Measurements from ENCODE around the gene MMP11.

The MMP11 gene

GRCh38 chr22:23820748-23821211, 48.1 kb downstream of the MMP11 start:
- Histone ChIP-seq H3K27ac (replicated peaks) (no peak overlapping the region), H3K27me3 (ENCODE audit: insufficient read depth, poor library complexity, severe bottlenecking) (no peaks in the 10 kb centered on the region), H3K4me3 (replicated peaks; ENCODE audit: insufficient read depth, low read length) (no peak overlapping the region)
- TF ChIP-seq POLR2AphosphoS5 (IDR thresholded peaks at IDR 0.05; ENCODE audit: low read depth) (no peak), GABPA (IDR thresholded peaks at IDR 0.05; ENCODE audit: low read depth) (no peak), SPI1 (IDR thresholded peaks at IDR 0.05; ENCODE audit: borderline replicate concordance, low read depth) (no peak)
- TF ChIP-seq, protein P1, sequence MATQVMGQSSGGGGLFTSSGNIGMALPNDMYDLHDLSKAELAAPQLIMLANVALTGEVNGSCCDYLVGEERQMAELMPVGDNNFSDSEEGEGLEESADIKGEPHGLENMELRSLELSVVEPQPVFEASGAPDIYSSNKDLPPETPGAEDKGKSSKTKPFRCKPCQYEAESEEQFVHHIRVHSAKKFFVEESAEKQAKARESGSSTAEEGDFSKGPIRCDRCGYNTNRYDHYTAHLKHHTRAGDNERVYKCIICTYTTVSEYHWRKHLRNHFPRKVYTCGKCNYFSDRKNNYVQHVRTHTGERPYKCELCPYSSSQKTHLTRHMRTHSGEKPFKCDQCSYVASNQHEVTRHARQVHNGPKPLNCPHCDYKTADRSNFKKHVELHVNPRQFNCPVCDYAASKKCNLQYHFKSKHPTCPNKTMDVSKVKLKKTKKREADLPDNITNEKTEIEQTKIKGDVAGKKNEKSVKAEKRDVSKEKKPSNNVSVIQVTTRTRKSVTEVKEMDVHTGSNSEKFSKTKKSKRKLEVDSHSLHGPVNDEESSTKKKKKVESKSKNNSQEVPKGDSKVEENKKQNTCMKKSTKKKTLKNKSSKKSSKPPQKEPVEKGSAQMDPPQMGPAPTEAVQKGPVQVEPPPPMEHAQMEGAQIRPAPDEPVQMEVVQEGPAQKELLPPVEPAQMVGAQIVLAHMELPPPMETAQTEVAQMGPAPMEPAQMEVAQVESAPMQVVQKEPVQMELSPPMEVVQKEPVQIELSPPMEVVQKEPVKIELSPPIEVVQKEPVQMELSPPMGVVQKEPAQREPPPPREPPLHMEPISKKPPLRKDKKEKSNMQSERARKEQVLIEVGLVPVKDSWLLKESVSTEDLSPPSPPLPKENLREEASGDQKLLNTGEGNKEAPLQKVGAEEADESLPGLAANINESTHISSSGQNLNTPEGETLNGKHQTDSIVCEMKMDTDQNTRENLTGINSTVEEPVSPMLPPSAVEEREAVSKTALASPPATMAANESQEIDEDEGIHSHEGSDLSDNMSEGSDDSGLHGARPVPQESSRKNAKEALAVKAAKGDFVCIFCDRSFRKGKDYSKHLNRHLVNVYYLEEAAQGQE (IDR thresholded peaks at IDR 0.05; ENCODE audit: insufficient replicate concordance, low read depth): no peak
- TF ChIP-seq, protein P2, sequence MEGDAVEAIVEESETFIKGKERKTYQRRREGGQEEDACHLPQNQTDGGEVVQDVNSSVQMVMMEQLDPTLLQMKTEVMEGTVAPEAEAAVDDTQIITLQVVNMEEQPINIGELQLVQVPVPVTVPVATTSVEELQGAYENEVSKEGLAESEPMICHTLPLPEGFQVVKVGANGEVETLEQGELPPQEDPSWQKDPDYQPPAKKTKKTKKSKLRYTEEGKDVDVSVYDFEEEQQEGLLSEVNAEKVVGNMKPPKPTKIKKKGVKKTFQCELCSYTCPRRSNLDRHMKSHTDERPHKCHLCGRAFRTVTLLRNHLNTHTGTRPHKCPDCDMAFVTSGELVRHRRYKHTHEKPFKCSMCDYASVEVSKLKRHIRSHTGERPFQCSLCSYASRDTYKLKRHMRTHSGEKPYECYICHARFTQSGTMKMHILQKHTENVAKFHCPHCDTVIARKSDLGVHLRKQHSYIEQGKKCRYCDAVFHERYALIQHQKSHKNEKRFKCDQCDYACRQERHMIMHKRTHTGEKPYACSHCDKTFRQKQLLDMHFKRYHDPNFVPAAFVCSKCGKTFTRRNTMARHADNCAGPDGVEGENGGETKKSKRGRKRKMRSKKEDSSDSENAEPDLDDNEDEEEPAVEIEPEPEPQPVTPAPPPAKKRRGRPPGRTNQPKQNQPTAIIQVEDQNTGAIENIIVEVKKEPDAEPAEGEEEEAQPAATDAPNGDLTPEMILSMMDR (IDR thresholded peaks at IDR 0.05; ENCODE audit: insufficient read depth, low read length): no peak
- no peak for DNase-seq (ENCODE audit: low read depth in 1 of 2, low spot score in 1 of 2)

- Histone ChIP-seq H3K27ac (replicated peaks) (no peak overlapping the region), H3K4me3 (replicated peaks; ENCODE audit: insufficient read depth, low read length) (no peak overlapping the region), H3K27me3 (ENCODE audit: insufficient read depth, poor library complexity, severe bottlenecking) (no peaks in the 10 kb centered on the region)
- TF ChIP-seq, protein P1 (IDR thresholded peaks at IDR 0.05; ENCODE audit: insufficient replicate concordance, low read depth): no peak
- TF ChIP-seq POLR2AphosphoS5 (IDR thresholded peaks at IDR 0.05; ENCODE audit: low read depth) (no peak), GABPA (IDR thresholded peaks at IDR 0.05; ENCODE audit: low read depth) (no peak), SPI1 (IDR thresholded peaks at IDR 0.05; ENCODE audit: borderline replicate concordance, low read depth) (no peak)
- TF ChIP-seq, protein P2 (IDR thresholded peaks at IDR 0.05; ENCODE audit: insufficient read depth, low read length): no peak
- DNase-seq (ENCODE audit: low read depth in 1 of 2, low spot score in 1 of 2): no peak
Measured at GRCh38 chr22:23822101-23822671, 49.5 kb downstream of the MMP11 start.

GRCh38 chr22:23823331-23823791, 50.7 kb downstream of the MMP11 start:
- no peak for DNase-seq (ENCODE audit: low read depth in 1 of 2, low spot score in 1 of 2)
- Histone ChIP-seq H3K27ac (replicated peaks) (no peak overlapping the region), H3K27me3 (ENCODE audit: insufficient read depth, poor library complexity, severe bottlenecking) (no peaks in the 10 kb centered on the region), H3K4me3 (replicated peaks; ENCODE audit: insufficient read depth, low read length) (no peak overlapping the region)
- TF ChIP-seq GABPA (IDR thresholded peaks at IDR 0.05; ENCODE audit: low read depth) (no peak), SPI1 (IDR thresholded peaks at IDR 0.05; ENCODE audit: borderline replicate concordance, low read depth) (no peak), POLR2AphosphoS5 (IDR thresholded peaks at IDR 0.05; ENCODE audit: low read depth) (no peak)
- TF ChIP-seq, protein P1 (IDR thresholded peaks at IDR 0.05; ENCODE audit: insufficient replicate concordance, low read depth): no peak
- TF ChIP-seq, protein P2 (IDR thresholded peaks at IDR 0.05; ENCODE audit: insufficient read depth, low read length): no peak

All from HL-60 (cell line).